Thyroid gland (tissue), 4 donors: ENCODE measurements around the gene KIF9.

ENCODE experiments used
- POLR2A ChIP-seq, 2 donors: fragments of 450-650 bp; IDR thresholded peaks; one replicate each; pipeline ENCODE4 v1.6.1; 2017; ENCODE audit warnings: antibody characterized with exemption in 2 of 2, mild to moderate bottlenecking in 2 of 2, moderate library complexity in 1 of 2
- TF ChIP-seq, protein P1 (sequence below), 6 experiments: fragments of 200-600 bp in 3 of 6; fragments of 450-650 bp in 3 of 6; sonication (generic) in 3 of 6; IDR thresholded peaks; one replicate each; pipeline ENCODE4 v1.5.1; 2016 to 2019; ENCODE audit warnings: antibody characterized with exemption in 6 of 6, mild to moderate bottlenecking in 2 of 6, inconsistent platforms in 1 of 6, moderate library complexity in 1 of 6

GRCh38 chr3:47291158-47291753 lies 8.7 kb upstream of the KIF9 start:
- TF ChIP-seq, protein P1, sequence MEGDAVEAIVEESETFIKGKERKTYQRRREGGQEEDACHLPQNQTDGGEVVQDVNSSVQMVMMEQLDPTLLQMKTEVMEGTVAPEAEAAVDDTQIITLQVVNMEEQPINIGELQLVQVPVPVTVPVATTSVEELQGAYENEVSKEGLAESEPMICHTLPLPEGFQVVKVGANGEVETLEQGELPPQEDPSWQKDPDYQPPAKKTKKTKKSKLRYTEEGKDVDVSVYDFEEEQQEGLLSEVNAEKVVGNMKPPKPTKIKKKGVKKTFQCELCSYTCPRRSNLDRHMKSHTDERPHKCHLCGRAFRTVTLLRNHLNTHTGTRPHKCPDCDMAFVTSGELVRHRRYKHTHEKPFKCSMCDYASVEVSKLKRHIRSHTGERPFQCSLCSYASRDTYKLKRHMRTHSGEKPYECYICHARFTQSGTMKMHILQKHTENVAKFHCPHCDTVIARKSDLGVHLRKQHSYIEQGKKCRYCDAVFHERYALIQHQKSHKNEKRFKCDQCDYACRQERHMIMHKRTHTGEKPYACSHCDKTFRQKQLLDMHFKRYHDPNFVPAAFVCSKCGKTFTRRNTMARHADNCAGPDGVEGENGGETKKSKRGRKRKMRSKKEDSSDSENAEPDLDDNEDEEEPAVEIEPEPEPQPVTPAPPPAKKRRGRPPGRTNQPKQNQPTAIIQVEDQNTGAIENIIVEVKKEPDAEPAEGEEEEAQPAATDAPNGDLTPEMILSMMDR (IDR thresholded peaks at IDR 0.05), result no peak
- no peak for TF ChIP-seq POLR2A (IDR thresholded peaks at IDR 0.05)
